22Rv1 (cell line): Measurements from ENCODE around the gene MELK.

Experiments
- H3K27ac ChIP-seq: fragments of 450-650 bp; 2 replicates; pipeline ENCODE4 v1.5.1; 2017
- ZFX ChIP-seq: fragments of 450-650 bp; IDR thresholded peaks from 2 replicates; pipeline ENCODE4 v1.6.1; 2017; ENCODE audit warnings: antibody characterized with exemption, borderline replicate concordance
- TF ChIP-seq, protein P1 (sequence below): fragments of 450-650 bp; IDR thresholded peaks from 2 replicates; pipeline ENCODE4 v1.5.1; 2017; ENCODE audit warnings: mild to moderate bottlenecking

The MELK gene

DNA sequence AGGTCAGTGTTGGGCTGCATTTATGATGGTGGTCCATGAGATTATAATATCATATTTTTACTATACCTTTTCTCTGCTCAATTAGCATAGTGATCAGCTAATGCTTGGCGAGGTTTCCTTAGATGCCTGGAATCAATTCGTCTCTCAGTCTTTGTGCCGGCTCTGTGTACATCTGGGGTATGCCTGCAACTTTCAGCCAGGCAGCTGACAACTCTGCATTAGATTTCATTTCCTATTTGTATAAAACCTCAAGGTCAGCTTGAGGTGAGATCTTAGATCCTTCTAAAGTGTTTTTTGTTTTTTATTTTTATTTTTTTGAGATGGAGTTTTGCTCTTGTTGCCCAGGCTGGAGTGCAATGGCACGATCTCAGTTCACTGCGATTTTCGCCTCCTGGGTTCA, 86.8 kb downstream of the MELK start:
- H3K27ac ChIP-seq: no peak overlapping the region
- TF ChIP-seq, protein P1, sequence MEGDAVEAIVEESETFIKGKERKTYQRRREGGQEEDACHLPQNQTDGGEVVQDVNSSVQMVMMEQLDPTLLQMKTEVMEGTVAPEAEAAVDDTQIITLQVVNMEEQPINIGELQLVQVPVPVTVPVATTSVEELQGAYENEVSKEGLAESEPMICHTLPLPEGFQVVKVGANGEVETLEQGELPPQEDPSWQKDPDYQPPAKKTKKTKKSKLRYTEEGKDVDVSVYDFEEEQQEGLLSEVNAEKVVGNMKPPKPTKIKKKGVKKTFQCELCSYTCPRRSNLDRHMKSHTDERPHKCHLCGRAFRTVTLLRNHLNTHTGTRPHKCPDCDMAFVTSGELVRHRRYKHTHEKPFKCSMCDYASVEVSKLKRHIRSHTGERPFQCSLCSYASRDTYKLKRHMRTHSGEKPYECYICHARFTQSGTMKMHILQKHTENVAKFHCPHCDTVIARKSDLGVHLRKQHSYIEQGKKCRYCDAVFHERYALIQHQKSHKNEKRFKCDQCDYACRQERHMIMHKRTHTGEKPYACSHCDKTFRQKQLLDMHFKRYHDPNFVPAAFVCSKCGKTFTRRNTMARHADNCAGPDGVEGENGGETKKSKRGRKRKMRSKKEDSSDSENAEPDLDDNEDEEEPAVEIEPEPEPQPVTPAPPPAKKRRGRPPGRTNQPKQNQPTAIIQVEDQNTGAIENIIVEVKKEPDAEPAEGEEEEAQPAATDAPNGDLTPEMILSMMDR: no peak
- TF ChIP-seq ZFX: no peak

DNA sequence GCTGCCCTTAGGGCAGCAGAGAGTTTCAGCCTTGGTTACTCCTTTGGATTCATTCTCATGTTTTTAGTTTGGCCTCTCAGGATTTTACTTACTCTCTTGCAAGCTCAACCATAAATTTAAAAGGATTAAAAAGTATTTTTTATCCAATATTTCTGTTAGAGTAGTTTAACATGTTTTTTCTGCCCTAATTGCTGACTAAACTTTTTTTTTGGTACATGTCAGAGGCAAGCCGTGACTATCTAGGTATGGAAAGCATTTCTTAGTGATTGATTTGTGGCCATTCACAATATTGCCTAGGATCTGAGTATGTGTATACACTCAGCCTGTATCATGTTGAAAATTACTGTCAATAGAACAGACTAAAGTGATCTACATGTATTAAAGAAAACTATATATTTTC, 92.1 kb downstream of the MELK start:
- TF ChIP-seq ZFX: no peak
- TF ChIP-seq, protein P1: no peak
- no peak overlapping the region for H3K27ac ChIP-seq

DNA sequence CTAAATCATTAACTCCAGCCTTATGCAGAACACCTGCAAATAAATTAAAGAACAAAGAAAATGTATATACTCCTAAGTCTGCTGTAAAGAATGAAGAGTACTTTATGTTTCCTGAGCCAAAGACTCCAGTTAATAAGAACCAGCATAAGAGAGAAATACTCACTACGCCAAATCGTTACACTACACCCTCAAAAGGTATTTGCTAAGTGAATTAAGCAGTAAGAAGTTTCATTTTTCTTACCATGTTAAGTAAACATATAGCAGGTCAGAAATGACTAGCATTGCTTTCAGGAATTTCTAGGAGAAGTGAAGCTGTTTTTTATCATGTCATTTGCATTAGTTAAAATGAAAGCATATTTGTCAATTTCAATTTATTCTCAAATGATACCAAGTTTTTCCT, 92.7 kb downstream of the MELK start:
- no peak for TF ChIP-seq ZFX
- TF ChIP-seq, protein P1: no peak
- no peak overlapping the region for H3K27ac ChIP-seq

DNA sequence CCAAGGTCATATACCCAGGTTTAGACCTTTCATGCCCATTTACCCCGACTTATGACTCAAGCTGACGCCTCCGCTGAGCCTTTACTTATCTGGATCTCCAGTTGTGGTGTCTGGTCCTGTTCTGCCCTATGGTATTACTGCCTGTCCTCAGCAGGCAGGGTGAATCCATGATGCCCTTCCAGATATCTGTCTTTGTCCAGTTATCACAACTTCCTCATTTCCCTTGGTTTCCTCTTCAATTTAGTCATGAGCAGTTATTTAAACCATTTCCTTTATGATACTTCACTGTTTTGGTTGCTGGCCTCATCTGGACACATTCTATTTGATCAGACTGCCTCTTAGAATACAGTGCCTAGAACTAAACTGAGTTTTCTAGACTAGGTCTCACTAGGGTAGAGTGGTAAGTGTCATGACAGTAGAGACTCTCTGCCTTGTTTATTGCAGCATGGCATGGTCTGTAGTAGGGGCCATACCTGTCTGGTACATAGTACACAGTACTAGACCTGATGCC, 93.3 kb downstream of the MELK start:
- H3K27ac ChIP-seq: no peak overlapping the region
- TF ChIP-seq, protein P1: no peak
- no peak for TF ChIP-seq ZFX

DNA sequence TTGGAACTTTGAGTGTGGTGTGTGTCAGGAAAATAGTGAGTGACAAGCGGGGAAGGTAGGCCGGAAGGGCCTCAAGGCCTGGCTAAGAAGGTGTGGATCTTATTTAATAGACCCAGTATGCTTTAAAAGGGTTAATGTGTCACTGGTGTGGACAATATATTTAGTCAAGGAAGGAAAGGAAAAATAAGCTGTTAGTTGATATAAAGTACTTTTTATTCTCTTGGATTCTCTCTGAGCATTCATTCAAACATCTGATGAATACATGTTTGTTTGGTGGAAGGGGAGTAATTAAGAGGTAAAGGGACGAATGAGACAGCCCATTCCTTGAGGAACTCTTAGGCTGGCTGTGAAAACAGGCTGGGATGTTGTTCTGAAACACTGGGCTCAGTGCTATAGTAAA, 98.9 kb downstream of the MELK start:
- H3K27ac ChIP-seq: no peak overlapping the region
- TF ChIP-seq, protein P1: no peak
- no peak for TF ChIP-seq ZFX

DNA sequence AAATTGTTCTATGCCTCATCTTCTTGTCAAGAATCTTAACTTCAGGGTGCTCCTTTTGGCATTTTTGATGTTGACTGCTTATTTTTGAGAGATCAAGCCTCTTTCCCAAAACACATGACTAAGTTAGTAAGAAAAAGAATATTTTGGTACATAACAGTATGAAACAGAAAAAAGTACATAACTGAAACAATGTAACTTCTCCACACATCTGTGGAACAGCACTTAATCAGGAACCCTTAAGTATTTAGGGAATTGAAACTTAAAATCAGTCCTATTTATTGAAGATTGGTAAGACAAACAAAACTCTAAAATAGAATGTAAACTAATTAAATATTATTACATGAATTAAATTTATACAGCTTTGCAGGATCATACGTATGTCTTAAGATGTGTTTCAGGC, 103.4 kb downstream of the MELK start:
- no peak overlapping the region for H3K27ac ChIP-seq
- TF ChIP-seq ZFX: no peak
- TF ChIP-seq, protein P1: no peak

DNA sequence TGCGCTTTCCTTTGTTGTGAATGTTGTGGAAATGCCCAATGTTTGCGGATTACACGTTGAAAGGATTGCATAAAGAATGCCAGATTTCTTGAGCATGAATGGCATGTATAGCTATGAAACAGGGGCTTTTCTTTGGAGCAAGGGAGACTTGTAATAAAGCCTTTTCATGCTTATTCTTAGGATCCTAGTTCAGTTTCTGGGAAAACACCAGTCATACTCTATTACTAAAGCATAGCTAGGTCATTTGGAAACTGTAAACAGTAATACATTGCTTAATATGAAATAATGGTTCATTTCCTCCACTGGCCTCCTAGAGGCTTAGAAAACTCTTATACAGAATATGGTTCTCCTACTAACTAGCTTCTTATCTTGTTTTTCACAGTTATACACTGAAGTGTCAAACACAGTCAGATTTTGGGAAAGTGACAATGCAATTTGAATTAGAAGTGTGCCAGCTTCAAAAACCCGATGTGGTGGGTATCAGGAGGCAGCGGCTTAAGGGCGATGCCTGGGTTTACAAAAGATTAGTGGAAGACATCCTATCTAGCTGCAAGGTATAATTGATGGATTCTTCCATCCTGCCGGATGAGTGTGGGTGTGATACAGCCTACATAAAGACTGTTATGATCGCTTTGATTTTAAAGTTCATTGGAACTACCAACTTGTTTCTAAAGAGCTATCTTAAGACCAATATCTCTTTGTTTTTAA, 104.2 kb downstream of the MELK start:
- no peak overlapping the region for H3K27ac ChIP-seq
- TF ChIP-seq, protein P1: no peak
- no peak for TF ChIP-seq ZFX
